Left lung (tissue), 10 donors: ENCODE results near the gene DNAAF1. TPM values are rescaled to one million over a fixed set of nuclear protein-coding genes. Genes with fewer than 3 reads are reported as not detected.

Source experiments
- ATAC-seq: fragments of 200-7000 bp; cut with Tn5 transposase; one replicate; pipeline ENCODE4 v1.9.1; 2020; ENCODE audit warnings: moderate library complexity
- DNase-seq, 4 donors: peaks; one replicate each; pipeline ENCODE4 v3.0.0-alpha.2; 2013 to 2020
- H3K27ac ChIP-seq, 2 donors: fragments of 200-600 bp; sonication (generic) in 1 of 2; one replicate each; pipeline versions ENCODE4 v1.5.0 to v1.8.0; 2020 to 2021
- H3K27me3 ChIP-seq, 2 donors: fragments of 200-600 bp; sonication (generic) in 1 of 2; one replicate each; pipeline versions ENCODE4 v1.5.0 to v1.8.0; 2020 to 2021
- H3K36me3 ChIP-seq, 2 donors: fragments of 200-600 bp; sonication (generic) in 1 of 2; one replicate each; pipeline versions ENCODE4 v1.5.0 to v1.8.0; 2020 to 2021
- H3K4me1 ChIP-seq, 2 donors: fragments of 200-600 bp; one replicate each; pipeline ENCODE4 v1.8.0; 2021
- H3K4me3 ChIP-seq, 2 donors: fragments of 200-600 bp; sonication (generic) in 1 of 2; one replicate each; pipeline versions ENCODE4 v1.5.0 to v1.8.0; 2020 to 2021; ENCODE audit warnings: mild to moderate bottlenecking in 1 of 2
- H3K9me3 ChIP-seq, 2 donors: fragments of 200-600 bp; sonication (generic) in 1 of 2; one replicate each; pipeline versions ENCODE4 v1.5.0 to v1.8.0; 2020 to 2021
- CTCF ChIP-seq, 2 donors: fragments of 200-600 bp; sonication (generic) in 1 of 2; IDR thresholded peaks; one replicate each; pipeline versions ENCODE4 v1.5.0 to v1.8.0; 2021; ENCODE audit warnings: antibody characterized with exemption in 2 of 2
- intact Hi-C, 2 donors: fragments of 100-400 bp; cut with DNase I; formaldehyde crosslinking; loops; one replicate each; pipeline versions ENCODE4 v1.11.2 to v1.14.2; 2022
- polyA plus RNA-seq, 6 donors: library from polyadenylated mRNA; unstranded; fragments of 120-200 nt; gene quantifications; one replicate each; pipeline ENCODE4 v1.2.1, GENCODE V29; 2013; ENCODE audit not compliant: insufficient read length in 6 of 6
- total RNA-seq, 2 donors: library from RNA; stranded (reverse); fragmentation: NEBNext Ultra II Directional; extraction: Animal tissue kit (Norgen Biotek cat#: 25700); gene quantifications; one replicate each; pipeline ENCODE4 v1.2.1, GENCODE V29; 2021
- donor health status: DM: no; HTN: yes; CAD: no.
- donor health status: DM: no; HTN: no; CAD: no.

Gene DNAAF1
- total and polyA plus RNA-seq, 8 donors: 0.85 to 22.3 (median 11.6) TPM

DNA sequence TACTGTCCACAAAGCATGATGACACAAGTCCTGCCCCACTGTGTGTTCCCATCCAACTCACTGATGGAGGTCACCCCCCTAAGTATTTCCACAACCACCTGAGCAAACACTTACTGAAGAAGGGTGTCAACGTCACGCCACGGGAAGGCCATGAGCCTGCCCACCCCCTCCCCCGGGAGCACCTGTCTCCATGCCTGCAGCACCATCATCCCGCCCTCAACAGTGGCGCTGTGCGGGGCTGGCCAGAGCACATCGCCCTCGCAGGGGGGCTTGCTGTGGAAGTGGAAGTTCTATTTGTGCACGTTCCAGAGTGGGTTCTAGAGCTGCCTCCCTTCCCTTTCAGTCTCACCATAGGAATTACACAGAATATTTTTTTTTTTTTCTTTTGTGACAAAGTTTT, 24.1 kb upstream of the DNAAF1 start:
- Histone ChIP-seq H3K4me3 (no peak overlapping the region), H3K27ac (no peak overlapping the region), H3K36me3 (peaks cover 0 to 22% of the 10 kb centered on the region in 2 donors), H3K9me3 (no peaks in the 10 kb centered on the region), H3K27me3 (no peaks in the 10 kb centered on the region), H3K4me1 (peaks cover 3 to 11% of the 10 kb centered on the region in 2 donors)
- ATAC-seq (no peak), DNase-seq (peak in 1 of 4 donors; percentile 63)
- TF ChIP-seq CTCF (IDR thresholded peaks at IDR 0.05): no peak
- intact Hi-C loops: no loop called here

DNA sequence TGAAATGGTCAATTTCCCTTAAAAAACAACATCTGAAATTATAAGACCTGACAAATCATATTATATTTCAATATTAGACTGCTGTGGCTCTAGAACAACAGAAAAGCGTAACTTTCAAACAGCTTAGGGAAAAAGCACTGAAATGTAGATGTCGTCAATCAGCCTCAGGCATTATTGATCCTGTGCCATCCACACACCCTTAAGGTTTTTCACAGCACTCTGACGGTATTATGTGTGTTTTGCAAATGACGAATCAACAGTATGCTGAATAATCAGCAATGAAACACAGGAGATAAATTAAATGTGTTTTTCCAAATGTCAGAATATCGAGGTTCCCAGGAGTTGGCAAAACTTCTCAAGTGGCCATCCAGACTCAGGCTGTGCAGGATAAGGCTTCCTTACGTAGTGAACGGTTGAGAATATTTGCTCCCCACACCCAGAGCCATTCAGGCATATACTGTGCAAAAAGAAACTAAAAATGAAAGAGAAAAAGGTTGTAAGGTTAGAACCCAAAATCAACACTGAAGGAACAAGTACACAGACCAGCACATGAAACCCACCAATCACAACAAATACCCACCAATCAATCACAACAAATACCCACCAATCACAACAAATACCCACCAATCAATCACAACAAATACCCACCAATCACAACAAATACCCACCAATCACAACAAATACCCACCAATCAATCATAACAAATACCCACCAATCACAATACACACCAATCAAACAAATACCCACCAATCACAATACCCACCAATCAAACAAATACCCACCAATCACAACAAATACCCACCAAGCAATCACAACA, 20.6 kb upstream of the DNAAF1 start:
- no peaks in the 10 kb centered on the region for H3K27me3 ChIP-seq
- intact Hi-C loops: no loop called here
- H3K27ac ChIP-seq: no peak overlapping the region
- no peaks in the 10 kb centered on the region for H3K9me3 ChIP-seq
- ATAC-seq (no peak), DNase-seq (no peak)
- H3K4me3 ChIP-seq: no peak overlapping the region
- peaks cover 3 to 37% of the 10 kb centered on the region in 2 donors for H3K36me3 ChIP-seq
- TF ChIP-seq CTCF (IDR thresholded peaks at IDR 0.05): no peak
- H3K4me1 ChIP-seq: no peaks in the 10 kb centered on the region

GRCh38 chr16:84131117-84131516, 14.0 kb upstream of the DNAAF1 start:
- ATAC-seq (no peak), DNase-seq (no peak)
- Histone ChIP-seq H3K4me3 (no peak overlapping the region), H3K27ac (no peak overlapping the region), H3K27me3 (no peaks in the 10 kb centered on the region), H3K9me3 (no peaks in the 10 kb centered on the region), H3K4me1 (no peaks in the 10 kb centered on the region), H3K36me3 (peaks cover 3 to 32% of the 10 kb centered on the region in 2 donors)
- TF ChIP-seq CTCF (IDR thresholded peaks at IDR 0.05): no peak
- intact Hi-C loops: no loop called here

DNA sequence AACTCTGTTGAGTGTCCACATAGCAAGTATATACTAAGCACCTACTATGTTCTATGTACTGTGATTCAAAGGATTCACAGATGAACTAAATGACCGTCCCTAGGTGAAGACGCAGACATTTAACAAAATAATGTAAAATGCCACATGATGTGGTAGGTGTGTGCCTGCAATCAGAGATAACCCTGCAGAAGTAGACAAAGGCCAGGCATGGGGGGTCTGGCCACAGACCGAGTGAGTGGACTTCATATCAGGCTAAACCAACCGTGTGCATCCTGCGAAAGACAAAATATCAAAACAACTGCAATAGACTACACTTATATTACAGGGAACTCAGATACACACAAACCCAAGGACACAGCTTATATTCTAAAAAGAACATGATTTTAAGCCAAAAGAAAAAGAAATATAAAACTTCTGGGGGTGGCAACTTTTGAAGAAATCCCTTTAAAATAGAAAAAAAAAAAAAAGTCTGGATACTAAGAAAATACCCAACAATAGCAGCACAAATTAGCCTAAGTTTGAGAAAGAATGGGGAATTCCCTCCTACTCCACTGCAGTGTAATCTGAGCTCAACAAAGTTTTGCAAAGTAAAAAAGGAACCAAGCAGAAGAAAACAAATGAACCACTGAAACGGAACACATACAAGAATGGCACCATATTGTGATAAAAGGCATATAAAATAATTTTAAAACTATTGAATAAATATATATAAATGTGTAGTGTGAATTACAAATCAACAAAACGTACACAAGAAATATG, 12.4 kb upstream of the DNAAF1 start:
- peaks cover 0 to 32% of the 10 kb centered on the region in 2 donors for H3K36me3 ChIP-seq
- no peak for TF ChIP-seq CTCF (IDR thresholded peaks at IDR 0.05)
- no peaks in the 10 kb centered on the region for H3K9me3 ChIP-seq
- ATAC-seq (no peak), DNase-seq (no peak)
- intact Hi-C loops: no loop called here
- H3K4me3 ChIP-seq: no peak overlapping the region
- H3K27ac ChIP-seq: no peak overlapping the region
- no peaks in the 10 kb centered on the region for H3K4me1 ChIP-seq
- H3K27me3 ChIP-seq: no peaks in the 10 kb centered on the region
